ENCODE data around the gene GRIN2A. TPM values are rescaled to one million over a fixed set of nuclear protein-coding genes. Genes with fewer than 3 reads are reported as not detected.

The GRIN2A gene
- total and polyA plus RNA-seq, 2 of the 13 experiments (the other 11 are each of a cell fraction or from before 2014, with no cell fraction given): not detected

DNA sequence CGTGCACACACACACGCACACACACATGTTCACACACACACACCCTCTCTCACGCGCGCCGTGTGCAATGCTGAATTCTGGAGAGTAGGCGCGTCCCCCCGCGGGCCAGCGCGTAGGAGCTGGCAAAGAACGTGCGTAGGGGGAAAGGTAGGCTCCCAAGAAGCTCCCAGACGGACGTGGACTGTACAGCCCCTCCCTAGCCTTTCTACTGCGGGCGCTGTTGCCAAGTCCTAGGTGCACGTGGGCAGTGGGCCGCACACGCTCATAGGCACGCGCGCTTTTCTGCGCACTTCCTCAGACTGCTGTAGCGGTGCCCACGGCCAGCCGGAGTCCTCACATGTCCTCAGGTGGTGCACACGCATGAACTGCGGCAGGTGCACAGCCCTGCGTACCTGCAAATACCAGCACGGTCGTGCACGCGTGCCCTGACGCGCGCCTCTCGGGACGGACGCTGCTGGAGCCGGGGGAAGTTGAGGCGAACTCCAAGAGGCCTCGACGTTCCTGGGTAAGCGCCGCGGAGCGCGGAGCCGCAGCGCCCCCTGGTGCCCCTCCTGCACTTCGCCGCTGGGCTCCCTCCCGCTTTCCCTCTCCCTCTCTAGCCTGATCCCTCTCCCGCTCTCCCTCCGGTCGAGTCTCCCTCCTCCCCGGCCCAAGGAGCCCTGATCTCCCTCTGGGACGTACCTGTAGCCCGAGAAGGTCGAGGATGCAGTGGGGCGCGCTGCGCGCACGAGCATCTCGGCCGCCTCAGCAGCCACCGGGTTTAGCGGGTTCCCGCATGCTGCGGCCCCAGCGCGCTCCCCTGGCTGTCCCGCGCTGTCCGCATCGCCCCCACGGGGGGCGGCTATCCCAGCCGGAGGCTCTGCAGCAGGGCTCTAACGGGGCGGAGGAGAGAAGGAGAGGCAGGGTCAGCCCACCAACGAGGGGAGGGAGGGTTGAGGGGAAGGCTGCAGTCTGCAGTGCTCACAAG, 749 bp downstream of the GRIN2A start (continued):
- TF ChIP-seq, protein P1, sequence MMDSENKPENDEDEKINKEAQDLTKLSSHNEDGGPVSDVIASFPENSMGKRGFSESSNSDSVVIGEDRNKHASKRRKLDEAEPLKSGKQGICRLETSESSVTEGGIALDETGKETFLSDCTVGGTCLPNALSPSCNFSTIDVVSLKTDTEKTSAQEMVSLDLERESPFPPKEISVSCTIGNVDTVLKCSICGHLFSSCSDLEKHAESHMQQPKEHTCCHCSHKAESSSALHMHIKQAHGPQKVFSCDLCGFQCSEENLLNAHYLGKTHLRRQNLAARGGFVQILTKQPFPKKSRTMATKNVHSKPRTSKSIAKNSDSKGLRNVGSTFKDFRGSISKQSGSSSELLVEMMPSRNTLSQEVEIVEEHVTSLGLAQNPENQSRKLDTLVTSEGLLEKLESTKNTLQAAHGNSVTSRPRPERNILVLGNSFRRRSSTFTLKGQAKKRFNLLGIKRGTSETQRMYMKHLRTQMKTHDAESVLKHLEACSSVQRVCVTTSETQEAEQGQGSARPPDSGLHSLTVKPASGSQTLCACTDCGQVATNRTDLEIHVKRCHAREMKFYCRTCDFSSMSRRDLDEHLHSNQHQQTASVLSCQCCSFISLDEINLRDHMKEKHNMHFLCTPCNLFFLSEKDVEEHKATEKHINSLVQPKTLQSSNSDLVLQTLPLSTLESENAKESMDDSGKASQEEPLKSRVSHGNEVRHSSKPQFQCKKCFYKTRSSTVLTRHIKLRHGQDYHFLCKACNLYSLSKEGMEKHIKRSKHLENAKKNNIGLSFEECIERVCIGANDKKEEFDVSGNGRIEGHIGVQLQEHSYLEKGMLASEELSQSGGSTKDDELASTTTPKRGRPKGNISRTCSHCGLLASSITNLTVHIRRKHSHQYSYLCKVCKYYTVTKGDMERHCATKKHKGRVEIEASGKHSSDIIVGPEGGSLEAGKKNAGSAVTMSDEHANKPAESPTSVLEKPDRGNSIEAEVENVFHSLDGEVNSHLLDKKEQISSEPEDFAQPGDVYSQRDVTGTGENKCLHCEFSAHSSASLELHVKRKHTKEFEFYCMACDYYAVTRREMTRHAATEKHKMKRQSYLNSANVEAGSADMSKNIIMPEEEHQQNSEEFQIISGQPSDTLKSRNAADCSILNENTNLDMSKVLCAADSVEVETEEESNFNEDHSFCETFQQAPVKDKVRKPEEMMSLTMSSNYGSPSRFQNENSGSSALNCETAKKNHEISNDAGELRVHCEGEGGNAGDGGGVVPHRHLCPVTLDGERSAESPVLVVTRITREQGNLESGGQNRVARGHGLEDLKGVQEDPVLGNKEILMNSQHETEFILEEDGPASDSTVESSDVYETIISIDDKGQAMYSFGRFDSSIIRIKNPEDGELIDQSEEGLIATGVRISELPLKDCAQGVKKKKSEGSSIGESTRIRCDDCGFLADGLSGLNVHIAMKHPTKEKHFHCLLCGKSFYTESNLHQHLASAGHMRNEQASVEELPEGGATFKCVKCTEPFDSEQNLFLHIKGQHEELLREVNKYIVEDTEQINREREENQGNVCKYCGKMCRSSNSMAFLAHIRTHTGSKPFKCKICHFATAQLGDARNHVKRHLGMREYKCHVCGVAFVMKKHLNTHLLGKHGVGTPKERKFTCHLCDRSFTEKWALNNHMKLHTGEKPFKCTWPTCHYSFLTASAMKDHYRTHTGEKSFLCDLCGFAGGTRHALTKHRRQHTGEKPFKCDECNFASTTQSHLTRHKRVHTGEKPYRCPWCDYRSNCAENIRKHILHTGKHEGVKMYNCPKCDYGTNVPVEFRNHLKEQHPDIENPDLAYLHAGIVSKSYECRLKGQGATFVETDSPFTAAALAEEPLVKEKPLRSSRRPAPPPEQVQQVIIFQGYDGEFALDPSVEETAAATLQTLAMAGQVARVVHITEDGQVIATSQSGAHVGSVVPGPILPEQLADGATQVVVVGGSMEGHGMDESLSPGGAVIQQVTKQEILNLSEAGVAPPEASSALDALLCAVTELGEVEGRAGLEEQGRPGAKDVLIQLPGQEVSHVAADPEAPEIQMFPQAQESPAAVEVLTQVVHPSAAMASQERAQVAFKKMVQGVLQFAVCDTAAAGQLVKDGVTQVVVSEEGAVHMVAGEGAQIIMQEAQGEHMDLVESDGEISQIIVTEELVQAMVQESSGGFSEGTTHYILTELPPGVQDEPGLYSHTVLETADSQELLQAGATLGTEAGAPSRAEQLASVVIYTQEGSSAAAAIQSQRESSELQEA (CRISPR knock-in tag; IDR thresholded peaks at IDR 0.05; ENCODE audit: not compliant biosample characterization): peak; percentile 49
- TF ChIP-seq MATR3 (CRISPR knock-in tag; IDR thresholded peaks at IDR 0.05): 0 out of 2 replicates have a peak, but pooled peaks have one; percentile 45
- TF ChIP-seq, protein P2, sequence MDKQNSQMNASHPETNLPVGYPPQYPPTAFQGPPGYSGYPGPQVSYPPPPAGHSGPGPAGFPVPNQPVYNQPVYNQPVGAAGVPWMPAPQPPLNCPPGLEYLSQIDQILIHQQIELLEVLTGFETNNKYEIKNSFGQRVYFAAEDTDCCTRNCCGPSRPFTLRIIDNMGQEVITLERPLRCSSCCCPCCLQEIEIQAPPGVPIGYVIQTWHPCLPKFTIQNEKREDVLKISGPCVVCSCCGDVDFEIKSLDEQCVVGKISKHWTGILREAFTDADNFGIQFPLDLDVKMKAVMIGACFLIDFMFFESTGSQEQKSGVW (CRISPR knock-in tag; IDR thresholded peaks at IDR 0.05; ENCODE audit: borderline replicate concordance): no peak
- TF ChIP-seq, protein P3, sequence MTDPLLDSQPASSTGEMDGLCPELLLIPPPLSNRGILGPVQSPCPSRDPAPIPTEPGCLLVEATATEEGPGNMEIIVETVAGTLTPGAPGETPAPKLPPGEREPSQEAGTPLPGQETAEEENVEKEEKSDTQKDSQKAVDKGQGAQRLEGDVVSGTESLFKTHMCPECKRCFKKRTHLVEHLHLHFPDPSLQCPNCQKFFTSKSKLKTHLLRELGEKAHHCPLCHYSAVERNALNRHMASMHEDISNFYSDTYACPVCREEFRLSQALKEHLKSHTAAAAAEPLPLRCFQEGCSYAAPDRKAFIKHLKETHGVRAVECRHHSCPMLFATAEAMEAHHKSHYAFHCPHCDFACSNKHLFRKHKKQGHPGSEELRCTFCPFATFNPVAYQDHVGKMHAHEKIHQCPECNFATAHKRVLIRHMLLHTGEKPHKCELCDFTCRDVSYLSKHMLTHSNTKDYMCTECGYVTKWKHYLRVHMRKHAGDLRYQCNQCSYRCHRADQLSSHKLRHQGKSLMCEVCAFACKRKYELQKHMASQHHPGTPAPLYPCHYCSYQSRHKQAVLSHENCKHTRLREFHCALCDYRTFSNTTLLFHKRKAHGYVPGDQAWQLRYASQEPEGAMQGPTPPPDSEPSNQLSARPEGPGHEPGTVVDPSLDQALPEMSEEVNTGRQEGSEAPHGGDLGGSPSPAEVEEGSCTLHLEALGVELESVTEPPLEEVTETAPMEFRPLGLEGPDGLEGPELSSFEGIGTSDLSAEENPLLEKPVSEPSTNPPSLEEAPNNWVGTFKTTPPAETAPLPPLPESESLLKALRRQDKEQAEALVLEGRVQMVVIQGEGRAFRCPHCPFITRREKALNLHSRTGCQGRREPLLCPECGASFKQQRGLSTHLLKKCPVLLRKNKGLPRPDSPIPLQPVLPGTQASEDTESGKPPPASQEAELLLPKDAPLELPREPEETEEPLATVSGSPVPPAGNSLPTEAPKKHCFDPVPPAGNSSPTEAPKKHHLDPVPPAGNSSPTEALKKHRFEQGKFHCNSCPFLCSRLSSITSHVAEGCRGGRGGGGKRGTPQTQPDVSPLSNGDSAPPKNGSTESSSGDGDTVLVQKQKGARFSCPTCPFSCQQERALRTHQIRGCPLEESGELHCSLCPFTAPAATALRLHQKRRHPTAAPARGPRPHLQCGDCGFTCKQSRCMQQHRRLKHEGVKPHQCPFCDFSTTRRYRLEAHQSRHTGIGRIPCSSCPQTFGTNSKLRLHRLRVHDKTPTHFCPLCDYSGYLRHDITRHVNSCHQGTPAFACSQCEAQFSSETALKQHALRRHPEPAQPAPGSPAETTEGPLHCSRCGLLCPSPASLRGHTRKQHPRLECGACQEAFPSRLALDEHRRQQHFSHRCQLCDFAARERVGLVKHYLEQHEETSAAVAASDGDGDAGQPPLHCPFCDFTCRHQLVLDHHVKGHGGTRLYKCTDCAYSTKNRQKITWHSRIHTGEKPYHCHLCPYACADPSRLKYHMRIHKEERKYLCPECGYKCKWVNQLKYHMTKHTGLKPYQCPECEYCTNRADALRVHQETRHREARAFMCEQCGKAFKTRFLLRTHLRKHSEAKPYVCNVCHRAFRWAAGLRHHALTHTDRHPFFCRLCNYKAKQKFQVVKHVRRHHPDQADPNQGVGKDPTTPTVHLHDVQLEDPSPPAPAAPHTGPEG (CRISPR knock-in tag; IDR thresholded peaks at IDR 0.05): 0 out of 2 replicates have a peak, but pooled peaks have one; percentile 9
- peak; percentile 39; the same call in 1 of the 2 replicates for TF ChIP-seq ZNF782 (CRISPR knock-in tag; IDR thresholded peaks at IDR 0.05; ENCODE audit: borderline replicate concordance)
- TF ChIP-seq, protein P4, sequence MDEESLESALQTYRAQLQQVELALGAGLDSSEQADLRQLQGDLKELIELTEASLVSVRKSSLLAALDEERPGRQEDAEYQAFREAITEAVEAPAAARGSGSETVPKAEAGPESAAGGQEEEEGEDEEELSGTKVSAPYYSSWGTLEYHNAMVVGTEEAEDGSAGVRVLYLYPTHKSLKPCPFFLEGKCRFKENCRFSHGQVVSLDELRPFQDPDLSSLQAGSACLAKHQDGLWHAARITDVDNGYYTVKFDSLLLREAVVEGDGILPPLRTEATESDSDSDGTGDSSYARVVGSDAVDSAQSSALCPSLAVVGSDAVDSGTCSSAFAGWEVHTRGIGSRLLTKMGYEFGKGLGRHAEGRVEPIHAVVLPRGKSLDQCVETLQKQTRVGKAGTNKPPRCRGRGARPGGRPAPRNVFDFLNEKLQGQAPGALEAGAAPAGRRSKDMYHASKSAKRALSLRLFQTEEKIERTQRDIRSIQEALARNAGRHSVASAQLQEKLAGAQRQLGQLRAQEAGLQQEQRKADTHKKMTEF (CRISPR knock-in tag; IDR thresholded peaks at IDR 0.05): 0 out of 2 replicates have a peak, but pooled peaks have one; percentile 40
- TF ChIP-seq, protein P5, sequence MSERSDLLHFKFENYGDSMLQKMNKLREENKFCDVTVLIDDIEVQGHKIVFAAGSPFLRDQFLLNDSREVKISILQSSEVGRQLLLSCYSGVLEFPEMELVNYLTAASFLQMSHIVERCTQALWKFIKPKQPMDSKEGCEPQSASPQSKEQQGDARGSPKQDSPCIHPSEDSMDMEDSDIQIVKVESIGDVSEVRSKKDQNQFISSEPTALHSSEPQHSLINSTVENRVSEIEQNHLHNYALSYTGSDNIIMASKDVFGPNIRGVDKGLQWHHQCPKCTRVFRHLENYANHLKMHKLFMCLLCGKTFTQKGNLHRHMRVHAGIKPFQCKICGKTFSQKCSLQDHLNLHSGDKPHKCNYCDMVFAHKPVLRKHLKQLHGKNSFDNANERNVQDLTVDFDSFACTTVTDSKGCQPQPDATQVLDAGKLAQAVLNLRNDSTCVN (CRISPR knock-in tag; IDR thresholded peaks at IDR 0.05; ENCODE audit: borderline replicate concordance): 0 out of 2 replicates have a peak, but pooled peaks have one; percentile 17

Data from HepG2 (cell line).